GM18909 (cell line): ENCODE results near the gene PPP1R1B.
A peak's percentile ranks its signal among the peaks of the same experiment; 100 is the strongest.

Experiments
- ATAC-seq: cut with Tn5 transposase; IDR thresholded peaks from one replicate; pipeline ENCODE4 v1.9.1; 2021; ENCODE audit warnings: mild to moderate bottlenecking; ENCODE audit not compliant: unreplicated experiment, poor library complexity

PPP1R1B gene

DNA sequence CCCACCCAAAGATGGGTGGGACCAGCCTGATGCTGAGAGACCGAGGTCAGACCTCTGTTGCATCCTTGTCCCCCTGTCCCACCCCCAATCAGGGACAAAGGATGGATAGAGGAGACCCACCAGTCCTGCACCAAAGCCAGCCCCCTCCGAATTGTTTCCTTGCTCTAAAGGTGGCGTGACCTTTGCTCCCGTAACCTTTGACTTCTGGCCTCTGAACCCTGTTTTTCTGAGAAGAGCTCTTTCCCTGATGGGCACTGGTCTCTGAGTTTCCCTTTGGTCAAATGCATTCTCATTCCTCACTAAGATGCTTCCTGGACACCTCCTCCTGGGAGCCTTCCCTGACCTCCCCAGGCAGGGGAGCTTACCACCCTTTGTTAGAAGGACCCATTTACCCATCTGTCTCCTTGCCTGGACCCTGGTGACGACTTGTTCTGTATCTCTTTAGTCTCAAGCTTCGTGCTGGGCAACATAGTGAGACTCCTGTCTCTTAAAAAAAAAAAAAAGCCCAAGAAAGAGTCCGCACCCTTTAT lies 13.8 kb upstream of the PPP1R1B start:
- no peak for ATAC-seq

DNA sequence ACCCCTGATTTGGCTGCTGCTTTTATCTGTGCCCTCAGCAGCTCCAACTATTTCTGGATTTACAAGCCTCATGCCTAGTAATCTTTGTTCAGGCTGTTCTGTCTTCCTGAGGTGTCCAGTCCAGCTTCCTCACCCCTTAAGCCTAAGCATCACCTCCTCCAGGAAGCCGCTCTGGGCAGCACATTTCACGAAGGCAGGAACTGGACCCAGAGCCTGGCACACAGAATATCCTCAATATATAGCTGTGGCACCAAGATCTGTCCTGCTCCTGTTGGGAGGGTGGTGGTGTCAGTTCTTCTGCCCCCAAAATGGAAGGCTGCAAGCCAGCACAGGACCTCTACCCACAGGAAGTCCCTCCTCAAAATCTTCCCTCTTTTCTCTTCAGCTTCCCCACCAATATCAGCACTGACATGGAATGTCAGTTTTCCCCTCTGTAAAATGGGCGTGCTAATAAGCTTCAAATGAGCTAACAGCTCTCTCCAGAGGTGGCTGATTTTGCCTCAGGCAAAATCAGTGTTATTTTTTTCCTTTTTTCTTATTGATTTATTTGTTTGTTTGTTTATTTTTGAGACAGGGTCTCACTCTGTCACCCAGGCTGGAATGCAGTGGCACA lies 12.1 kb upstream of the PPP1R1B start:
- no peak for ATAC-seq

DNA sequence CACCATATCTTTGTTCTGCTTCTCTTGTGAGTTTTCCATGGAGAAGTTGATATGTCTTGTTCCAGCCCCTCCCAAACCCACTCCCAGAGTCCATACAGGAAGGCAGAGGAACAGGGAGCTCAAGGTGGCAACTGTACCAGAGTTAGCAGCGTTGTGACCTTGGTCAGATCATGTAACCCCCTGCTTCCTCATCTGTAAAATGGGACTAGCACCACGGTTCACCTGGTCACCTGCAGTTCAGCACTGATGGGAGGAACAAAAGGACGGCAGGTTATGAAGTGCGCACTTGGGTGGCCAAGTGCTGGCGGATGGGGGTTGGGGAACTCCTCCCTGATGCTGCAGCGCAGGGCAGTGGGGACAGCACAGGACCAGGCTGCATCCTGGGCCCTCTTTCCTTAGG lies 11.3 kb upstream of the PPP1R1B start:
- ATAC-seq, result no peak

DNA sequence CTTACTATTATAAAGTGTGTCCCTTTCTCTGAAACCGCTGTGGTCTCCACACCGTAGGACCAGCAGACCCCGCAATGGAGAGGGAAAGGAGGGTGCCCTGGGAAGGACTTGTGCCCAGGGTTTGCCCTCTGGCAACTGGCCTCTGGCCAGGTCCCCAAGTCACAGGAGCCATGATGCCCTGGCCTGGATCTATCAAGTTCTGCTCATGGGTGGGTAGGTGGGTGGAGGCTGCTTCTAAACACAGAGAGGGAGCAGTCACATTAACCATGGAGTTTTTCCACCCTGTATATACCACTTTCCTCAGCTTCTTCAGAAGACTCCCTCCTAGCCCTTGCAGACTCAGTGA lies 9.7 kb upstream of the PPP1R1B start:
- no peak for ATAC-seq

DNA sequence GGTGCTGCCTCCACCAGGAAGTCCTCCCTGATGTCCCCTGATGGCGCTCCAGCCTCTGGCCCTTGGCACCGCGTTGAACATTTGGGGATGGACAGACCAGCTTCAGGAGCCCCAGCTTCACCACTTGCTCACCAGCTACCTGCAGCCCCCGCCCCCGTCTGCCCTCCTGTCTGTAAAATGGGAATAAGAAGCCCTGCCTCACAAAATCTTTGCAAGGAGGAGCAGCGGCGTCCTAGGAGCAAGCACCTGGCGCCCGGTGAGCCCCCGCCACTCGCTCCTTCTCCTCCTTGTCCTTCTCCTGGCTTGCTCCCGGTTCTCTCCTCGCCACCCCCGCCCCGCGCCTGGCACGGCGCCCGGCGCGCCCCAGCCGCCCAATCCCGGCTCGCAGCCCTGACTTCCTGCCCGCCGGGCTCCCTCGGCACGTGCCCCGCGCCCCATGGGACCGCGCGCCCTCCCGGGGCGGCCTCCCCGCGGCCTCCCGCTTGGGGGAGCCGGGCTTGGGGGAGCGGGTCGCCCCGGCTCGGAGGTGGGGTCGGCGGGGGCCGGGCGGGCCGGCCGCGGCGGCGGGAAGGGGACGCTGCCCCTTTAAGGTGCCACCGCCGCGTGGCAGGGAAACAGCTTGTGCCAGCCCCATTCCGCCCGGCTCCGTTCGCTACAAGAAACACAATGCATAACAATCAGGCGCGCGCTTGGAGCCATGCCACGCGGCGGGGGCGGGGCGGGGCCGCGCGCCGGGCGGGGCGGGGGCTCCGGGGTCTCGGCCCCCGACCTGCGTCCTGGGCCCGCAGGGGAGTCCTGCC lies 9.1 kb upstream of the PPP1R1B start:
- no peak for ATAC-seq

DNA sequence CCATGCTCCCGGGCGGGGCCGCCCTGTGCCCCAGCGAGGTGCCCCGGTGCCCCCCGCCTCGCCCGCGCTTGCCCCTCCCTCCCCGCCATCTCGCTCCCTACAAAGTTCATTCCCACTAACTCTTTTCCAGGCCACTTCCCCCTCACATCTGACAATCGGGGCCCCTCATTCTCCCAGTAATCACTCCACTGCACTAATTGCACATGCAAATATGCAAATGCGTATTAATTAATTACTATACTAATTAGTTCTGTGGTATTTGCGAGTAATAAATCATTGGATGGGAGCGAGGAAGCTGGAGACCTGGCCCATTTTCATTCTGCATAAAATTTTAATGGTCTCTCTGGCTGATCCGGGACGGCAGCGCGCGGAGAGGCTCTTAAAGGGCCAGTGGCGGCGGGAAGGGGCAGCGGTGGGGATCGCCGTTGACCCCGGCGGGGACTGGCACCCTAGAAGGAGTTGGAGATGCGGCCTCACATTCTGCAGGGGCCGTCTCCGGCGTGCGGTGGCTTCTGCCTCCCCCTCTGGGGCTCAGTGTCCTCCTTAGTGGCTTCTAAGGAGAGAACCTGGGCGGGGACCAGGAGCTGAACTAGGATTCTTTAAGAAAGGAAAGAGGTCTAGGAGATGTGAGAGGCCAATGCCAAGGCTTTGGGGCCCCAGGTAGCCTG lies 8.4 kb upstream of the PPP1R1B start:
- no peak for ATAC-seq

DNA sequence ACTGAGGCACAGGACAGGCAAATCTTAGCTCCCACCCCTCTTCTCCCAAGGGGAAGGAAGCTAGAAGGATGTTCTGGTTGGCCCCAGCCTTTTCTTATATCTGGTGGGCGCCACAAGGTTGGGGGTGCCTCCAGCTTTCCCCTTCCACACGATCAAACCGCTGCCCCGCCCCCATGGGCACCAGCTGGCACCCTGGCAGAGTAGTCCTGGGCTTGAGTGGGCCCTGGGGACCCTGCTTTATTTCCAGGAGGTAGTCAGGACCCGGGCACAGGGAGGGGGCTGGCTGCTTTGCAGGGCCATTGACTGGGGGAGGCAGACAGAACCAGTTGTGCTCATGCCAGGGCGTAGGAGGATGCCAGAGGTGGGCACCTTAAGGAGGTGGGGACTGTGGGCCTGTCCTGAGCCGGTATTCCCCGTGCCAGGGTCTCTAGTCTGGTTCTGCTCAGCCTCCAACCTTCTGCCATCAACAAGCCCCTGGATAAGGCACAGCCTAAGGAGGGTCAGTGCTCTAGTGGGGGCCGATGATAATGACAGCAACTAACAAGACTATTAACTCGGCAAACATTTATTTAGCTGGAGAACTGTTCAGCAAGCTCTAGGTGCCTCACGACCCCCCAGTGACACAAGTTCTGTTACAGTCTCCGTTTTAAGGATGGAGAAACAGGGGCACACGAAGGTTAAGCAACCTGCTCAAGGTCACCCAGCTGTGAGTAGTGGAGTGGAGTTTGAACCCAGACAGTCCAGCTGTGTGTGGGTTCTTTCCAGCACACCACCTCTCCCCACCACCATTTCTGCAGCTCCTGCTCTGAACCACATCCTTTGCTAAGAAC lies 7.6 kb upstream of the PPP1R1B start:
- no peak for ATAC-seq

DNA sequence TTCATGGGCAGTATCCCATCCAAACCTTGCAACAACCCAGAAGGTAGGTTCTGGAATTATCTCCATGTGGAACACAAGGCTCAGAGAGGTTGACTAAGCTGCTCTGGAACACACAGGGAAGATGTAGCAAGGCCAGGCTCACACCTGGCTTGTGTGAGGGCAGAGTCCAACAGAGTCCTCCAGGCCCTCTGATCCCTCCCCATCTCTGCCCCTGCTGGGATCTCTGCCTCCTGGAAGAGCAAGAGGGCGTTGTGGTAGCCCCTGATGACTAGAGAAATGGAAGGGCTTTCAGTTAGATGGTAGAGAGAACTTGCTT lies 7.0 kb upstream of the PPP1R1B start:
- ATAC-seq, result no peak

DNA sequence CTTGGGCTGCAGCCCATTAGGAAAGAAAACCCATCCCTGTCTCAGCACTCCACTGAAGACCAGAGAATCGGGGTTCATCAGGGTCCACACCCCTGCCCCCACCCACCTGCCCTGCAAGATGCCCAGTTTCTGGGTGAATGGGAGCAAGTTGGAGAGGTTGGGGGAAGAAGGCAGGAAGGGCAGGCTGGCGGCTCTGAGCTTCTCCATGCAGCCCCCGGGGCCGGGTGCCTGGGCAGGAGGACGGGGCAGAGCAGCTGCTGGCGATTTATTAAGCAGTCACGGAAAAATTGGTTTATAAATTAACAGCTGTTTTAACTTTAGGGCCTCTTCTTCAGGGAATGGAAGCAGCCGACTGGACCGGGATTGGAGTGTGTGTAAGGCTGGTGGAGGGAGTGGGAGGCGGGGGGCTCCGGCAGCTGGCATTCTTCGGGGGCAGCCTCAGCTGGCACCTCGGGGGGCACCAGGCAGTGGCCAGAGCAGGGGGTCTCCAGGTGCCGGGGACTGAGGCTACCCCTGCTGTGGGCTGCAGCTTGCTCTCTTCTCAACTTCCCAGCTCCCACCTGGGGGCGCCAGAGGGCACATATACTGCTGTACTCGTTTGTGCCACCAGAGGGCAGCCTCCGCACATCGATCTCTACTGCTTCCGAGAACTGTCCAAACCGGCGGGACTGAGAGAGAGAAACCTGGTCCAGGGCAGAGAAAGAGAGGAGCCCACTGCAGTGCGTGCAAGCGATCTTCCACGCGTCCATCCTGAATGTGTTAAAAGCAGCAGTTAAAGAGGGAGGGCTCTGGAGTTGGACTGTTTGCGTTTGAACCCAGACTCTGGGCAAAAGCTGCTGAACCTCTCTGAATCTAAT lies 5.0 kb upstream of the PPP1R1B start:
- peak; percentile 61 for ATAC-seq

DNA sequence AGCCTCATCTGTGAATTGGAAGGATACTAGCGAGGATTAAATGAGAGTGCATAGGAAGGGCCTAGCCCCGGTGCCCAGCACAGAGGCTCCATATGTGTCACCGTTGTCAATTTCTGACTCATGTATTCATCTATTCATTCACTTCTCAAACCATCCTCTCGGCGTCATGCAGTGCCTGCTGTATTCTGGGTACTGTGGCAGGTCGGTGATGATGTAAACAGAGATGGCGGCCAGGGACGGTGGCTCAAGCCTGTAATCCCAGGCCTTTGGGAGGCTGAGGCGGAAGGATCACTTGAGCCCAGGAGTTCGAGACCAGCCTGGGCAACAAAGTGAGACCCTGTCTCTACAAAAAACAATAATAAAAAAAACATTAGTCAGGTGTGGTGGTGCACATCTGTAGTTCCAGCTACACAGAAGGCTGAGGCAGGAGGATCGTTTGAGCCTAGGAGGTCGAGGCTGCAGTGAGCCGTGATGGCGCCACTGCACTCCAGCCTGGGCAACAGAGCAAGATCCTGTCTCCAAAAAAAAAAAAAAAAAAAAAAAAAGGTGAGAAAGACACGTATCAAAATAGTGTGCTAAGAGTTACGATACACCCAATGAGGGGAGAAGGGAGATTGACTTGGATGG lies 4.3 kb upstream of the PPP1R1B start:
- ATAC-seq, result peak; percentile 7

DNA sequence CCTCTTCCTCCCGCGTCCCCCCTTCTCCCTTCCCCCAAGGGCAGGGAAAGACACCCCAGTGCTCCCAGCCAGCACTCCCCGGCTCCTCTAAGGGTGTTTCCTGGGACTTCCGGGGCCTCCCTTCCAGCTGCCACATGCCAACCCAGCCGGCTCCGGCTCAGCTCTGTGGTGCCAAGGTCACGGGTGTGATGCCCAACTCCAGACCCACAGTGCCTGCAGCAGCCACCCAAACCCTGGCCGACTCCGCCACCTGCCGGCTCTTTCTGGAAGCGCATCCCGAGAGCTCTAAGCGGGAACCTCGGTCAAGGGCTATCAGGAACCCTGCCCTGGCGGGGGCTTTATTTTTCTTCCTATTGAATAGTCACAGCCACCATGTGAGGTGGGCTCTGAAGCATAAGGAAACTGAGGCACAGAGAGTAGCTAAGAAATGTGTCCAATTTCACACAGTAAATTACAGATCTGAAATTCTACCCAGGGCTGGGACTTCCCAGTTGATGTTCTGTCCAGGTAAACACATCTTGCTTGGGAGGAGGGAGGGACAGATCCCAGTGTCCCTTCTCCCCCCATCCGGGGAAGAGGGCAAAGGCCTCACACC lies 3.3 kb upstream of the PPP1R1B start:
- peak; percentile 47 for ATAC-seq

DNA sequence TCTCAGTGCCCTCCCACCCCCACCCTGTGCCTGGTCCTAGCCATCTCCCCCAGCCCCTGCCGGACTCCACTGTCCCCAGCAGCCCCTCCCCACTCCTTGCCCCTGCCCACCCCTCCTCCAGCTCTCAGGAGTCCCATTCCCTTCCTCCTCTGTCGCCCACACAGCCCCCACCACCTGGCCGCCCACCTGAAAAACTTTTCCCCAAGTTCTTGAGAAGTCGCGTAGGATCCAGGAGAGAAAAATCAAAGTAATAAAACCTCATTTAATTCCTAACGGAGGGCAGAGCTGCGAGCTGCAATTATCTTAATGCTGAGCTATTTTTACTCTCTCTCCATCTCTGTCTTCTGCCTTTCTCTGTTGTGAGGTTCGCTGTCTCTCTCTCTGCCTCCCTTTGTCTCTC lies 2.4 kb upstream of the PPP1R1B start:
- ATAC-seq, result no peak

DNA sequence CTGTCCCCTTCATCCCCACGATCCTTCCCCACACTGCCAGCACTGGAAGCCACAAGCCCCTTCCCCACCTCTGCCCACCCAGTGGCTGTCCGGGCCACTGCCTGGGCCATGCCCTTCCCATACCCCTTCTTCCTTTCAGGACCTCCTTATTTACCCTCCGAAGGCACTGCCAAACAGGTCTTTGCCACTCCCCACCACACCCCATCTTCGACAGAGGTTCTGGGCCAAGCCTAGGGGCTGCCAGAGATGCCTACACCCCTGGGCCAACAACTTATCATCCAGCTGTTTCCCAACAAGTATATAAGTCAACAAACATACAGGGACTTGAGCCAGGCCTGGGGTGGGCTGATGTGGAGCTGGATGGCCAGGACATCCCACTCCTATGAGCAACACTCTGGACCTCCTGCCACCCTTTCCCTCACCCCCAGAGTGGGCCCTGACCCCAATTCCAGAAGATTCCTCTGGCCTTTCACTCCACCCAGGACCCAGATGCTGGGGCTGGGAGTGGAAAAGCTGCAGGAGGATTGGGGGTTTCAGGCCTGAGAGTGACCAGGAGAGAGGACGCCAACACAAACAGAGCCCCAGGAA lies 1.5 kb upstream of the PPP1R1B start:
- ATAC-seq, result no peak

DNA sequence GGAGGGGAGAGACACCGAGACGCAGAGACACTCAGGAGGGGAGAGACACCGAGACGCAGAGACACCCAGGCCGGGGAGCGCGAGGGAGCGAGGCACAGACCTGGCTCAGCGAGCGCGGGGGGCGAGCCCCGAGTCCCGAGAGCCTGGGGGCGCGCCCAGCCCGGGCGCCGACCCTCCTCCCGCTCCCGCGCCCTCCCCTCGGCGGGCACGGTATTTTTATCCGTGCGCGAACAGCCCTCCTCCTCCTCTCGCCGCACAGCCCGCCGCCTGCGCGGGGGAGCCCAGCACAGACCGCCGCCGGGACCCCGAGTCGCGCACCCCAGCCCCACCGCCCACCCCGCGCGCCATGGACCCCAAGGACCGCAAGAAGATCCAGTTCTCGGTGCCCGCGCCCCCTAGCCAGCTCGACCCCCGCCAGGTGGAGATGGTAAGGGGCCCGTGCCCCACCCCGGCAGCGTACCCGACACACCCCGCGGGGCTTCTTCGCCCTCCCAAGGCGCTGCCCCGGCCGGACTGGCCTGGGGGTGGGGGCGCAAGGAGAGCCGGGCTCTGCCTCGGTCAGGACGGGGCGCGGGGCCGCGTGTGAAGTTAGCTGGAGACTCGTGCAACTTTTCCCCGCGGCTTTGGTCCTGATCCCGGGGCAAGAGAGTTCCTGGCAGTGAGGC lies 427 bp downstream of the PPP1R1B start:
- no peak for ATAC-seq

DNA sequence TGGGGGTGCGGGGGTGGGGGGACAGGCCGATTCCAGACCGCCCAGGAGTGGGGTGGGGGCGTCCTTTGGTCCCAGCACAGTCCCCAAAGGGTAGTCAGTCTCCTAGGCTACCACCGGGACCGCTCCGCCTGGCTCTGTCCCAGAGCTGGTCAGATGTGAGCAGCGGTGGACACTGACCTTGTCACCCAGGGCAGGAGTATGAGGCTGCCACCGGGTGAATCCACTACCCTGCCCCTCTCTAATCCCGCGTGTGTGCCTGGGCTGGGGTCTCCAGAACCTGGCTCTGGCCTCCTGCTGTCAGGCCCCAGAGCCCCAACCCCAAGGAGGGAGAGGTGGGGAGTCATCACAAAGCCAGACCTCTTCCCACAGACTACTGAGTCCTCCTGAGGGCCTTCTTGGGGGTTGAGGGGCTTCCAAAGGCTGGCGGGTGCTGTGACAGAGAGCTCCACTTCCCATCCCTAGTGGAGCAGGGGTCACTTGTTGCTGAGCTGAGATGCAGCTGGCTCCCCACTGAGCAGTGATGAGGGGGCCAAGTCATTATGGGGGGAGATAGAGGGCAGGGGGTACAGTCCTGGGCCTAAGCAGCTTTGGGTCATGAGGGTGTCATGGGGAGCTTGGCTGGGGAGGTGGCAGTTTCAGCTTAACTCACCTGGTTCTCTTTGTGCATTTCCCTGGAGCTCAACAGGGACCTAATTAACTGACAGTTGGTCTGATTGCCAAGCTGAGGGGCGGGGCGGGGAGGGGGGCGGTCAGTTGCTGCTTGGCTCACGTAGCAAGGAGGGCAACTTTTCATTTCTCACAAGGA lies 1.2 kb downstream of the PPP1R1B start:
- ATAC-seq, result no peak

DNA sequence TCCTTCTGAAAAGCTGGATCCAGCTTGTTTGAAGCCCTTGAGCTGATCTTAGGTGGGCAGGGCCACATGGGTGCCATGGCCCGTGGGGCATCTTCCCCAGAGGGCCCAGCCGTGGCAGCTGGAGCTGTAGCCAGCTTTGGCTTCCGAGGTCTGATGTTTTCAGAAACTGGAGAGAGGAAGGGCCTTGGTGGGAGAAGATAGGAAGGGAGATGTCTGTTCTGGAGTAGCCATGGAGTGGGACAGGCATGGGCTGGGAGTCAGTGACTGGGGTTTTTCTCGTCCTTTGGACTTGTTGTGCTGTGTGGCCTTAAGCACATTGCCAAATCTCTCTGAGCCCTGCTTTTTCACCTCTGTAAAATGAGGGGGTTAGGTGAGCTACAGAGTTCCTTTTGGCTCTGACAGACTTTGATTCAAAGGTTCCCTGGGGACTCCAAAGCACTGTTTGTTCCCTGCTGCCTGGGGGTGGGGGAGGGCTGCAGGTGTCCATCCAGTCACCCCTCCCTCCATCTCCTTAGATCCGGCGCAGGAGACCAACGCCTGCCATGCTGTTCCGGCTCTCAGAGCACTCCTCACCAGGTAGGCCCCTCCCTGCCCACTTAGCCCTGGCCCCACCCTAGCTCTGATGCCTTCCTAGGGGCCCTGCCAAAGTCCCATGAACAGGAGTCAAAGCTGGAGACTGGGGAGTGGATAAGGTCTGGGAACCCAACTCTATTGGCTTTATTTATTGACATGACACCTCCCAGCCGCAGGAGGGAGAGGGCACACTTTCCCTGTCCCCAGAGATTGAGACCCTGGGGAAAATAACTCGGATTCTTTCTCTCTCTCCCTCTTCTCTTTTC lies 2.1 kb downstream of the PPP1R1B start:
- ATAC-seq, result no peak

DNA sequence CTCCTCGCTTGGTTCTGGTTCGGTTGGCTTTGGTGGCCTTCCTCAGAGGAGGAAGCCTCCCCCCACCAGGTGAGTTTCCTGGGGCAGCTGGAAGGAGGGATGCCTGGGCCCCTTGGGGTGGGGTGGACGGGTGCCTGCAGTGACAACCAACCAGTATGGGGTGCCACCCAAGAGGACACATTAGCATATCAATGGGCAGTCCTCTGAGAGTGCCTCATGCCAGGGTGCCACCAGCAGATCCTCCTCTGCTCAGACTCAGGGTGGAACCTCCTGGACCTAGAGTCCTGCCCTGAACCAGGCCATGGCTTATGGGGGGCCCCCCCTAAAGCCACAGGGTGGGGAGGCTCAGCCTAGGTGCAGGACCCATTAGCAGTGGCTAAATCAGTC lies 2.7 kb downstream of the PPP1R1B start:
- ATAC-seq, result no peak
